ENCODE data around the gene SLC19A1.
"Not testable (repeated sequence)": the region's sequence is repeated elsewhere in the genome, so short reads cannot be mapped to it uniquely, and the experiment has no call there.

Gene SLC19A1

GRCh38 chr21:45576838-45577737, 34.8 kb upstream of the SLC19A1 start:
- DNase-seq (ENCODE audit: low read depth), result no peak

- no peak for DNase-seq (ENCODE audit: low read depth)
Observed at GRCh38 chr21:45575993-45576837, 34.0 kb upstream of the SLC19A1 start.

DNA sequence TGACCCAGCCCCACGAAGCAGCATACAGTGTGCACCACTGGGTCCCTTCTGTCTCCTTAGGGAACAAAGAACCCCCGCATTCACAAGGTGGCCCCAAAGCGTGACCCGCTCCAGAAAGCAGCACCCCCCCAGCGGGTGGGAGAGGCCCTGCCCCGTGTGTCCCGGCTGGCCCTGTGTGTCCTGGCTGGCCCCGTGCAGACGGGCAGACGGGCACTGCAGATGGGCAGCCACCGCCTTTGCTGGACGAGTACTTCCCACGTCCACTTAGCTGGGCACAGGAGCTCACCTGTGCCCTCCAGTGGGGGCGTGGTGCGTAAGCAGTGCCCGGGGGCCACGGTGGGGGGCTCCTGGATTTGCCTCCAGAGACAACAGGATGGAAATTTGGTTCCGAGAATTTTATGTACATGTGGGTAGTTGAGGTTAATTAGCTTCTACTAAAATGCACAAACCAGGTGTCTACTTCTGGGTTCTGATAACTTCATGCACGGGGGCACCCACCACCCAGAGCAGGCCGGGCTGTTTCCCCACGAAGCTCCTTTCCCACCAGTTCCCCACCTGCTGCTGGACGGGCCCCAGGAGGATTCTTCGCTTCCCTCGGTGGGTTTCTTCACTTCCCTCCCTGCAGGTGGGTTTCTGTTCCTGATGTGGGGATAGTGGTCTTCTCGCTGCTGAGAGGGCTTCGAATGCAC, 33.2 kb upstream of the SLC19A1 start:
- no peak for DNase-seq (ENCODE audit: low read depth)

DNA sequence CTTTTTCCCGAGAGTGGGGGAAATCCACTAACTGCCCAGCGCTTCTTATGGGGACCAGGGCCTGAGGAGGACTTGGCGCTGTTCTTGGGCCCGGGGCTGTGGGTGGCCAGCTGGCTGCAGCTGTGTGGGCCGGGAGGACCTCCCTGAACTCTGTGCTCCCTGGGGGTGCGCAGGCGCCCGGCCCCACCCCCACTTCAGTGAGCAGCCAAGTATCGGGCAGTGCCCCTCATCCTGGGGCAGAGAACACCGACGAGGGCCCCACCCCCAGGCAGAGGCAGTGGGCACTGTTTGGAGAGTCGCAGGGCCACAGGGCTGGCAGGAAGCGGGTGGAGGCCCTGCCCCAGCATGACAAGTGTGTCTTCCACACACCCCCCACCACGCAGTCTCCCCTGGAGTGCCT, 32.5 kb upstream of the SLC19A1 start:
- no peak for DNase-seq (ENCODE audit: low read depth)

- no peak for DNase-seq (ENCODE audit: low read depth)
Observed at GRCh38 chr21:45574081-45574501, 31.9 kb upstream of the SLC19A1 start.

DNA sequence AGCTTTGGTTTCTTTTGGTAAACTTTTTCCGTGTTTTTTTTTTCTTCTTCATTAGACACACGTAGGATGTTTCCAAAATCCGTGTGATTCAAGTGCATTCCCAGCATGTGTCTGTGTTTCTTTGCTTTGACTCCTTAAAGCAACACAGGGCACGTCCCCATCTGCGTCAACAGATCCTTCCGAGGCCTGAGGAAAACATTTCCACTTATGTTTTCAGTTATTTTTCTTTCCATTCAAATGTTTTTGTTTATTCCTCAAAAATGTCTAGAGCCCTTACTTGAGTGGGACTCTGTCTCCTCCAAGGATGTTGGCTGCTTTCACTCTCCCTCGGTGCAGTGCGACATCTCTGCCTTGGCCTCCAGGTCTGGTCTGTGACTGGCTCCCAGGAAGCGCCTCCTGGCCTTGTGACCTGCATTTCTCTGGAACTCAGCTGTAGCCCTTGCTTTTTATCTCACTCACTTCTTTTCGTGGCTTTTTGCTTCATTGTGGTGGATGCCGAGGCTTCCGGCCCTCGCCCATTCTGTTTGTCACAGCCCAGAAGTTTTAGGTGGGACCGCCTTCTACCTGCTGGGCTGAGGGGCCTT, 31.3 kb upstream of the SLC19A1 start:
- no peak for DNase-seq (ENCODE audit: low read depth)

DNA sequence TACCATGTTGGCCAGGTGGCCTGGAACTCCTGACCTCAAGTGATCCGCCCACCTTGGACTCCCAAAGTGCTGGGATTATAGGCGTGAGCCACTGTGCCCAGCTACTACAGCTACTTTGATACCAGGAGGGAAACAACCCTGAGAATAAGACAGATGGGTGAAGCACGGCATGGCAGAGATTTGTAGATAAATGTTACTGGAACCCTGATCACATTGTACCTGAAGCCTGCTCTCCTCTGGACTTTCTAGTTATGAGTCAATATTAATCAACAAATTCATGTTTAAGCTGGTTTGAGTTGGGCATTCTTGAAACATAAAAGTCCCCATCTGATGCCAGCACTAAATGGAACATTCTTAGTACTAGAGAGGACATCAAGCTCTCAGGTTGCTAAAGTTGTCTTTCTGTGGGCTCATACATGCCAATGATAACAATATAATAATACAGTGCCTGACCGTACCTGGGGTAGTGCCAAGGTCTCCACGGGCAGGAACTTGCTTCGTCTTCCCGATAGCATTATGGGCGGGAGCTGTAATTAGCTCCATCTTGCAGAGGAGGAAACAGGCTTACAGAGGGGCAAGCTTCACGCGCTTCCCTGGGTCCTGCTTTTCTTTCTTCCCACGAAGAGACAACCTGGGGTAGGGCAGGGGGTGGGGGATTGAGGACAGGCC, 30.7 kb upstream of the SLC19A1 start:
- no peak for DNase-seq (ENCODE audit: low read depth)

DNA sequence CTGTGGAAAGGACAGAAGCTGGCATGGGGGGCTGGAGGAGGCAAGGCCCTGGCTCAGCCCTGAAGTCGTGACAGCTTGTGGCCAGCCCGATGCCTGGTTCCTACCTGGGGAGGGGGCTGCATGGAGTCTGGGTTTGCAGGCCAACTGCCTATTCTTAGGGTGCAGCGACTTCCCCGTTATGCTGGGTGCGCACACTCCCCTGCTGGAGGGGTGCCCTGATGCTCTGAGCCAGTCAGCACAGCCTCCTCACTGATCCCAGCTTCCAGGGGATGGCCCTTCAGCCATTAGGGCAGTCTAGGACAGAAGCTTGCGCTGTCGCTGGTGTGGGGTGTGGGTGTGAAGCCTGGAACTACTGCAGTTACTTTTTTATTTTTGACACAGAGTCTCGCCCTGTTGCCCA, 30.0 kb upstream of the SLC19A1 start:
- DNase-seq (ENCODE audit: low read depth), result no peak

DNA sequence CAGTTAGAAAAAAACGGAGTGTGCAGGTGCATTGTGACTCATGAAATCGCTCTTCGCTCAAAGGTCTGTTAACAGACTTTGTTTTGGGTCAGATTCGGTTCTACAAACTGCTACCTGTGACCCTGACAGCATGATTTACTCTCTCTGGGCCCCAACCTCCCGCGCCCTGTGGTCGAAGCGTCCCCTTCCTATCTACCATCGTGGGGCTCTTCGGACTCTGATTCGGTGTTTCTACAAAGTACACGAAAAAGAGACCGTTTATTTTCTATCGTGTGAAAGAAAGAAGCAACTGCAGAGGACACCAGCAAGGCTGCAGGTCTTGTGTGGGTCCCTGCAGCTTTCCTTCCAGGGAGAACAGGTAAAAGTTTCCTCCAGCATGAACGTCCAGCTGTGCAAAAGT, 29.4 kb upstream of the SLC19A1 start:
- no peak for DNase-seq (ENCODE audit: low read depth)

DNA sequence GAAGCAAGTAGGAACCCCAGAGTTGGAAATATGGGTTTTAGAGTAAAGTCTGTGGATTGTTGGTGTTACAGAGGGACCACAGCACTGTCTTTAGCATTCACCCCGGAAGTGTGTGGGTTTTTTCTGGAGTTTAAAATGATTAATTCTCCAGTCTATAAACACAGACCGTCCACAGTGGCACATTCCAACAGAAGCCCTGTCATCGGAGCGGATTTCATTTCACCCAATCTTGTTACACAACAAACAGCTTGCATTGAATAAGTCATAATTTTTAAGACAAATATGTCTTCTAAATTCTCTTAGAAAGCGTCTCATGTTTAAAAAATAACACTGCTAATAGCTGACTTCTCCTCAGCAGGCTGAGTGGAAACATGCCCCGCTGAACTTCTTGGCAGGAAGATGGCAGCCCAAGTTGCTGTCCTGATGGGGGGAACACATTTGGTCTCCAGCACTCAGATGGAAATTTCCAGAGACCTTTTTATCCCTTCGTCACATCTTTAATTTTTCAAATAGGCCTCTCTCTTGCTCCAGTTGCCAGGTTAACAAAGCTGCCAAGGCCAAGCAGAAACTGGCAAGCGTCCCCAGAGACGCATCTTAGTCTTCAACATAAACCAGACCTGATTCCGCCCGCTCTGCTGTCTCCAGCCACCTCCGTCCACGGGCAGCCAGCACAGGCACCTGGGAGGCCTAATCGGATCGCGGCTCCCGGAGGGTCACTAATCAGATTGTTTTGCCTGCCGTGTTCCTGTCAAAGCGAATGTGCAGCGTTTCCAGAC, 28.8 kb upstream of the SLC19A1 start:
- DNase-seq (ENCODE audit: low read depth), result no peak

- DNase-seq (ENCODE audit: low read depth), result no peak
Observed at GRCh38 chr21:45570071-45570470, 27.8 kb upstream of the SLC19A1 start.

- no peak for DNase-seq (ENCODE audit: low read depth)
Observed at GRCh38 chr21:45568383-45568782, 26.1 kb upstream of the SLC19A1 start.

GRCh38 chr21:45564137-45564536, 21.9 kb upstream of the SLC19A1 start:
- not testable (repeated sequence) for DNase-seq (ENCODE audit: low read depth)

DNA sequence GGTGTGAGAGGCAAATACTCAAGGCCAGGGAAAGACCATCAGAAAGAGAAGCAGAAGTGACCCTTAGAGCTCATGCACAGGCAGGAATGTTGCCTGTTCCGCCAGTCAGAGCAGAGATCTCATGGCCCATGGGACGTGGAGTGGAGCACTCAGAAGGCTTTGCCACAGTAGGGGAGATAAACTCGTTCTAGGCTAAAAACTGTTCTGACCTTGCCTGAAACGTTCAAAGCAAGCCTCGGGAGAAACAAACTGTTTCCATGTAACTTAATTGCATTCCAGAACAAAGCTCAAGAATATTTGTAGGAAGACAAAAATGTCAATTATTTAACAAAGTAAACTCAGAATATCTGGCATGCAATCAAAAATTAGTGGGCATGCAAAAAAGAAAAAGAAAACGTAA, 20.7 kb upstream of the SLC19A1 start:
- DNase-seq (ENCODE audit: low read depth), result no peak

- no peak for DNase-seq (ENCODE audit: low read depth)
Observed at GRCh38 chr21:45562402-45562801, 20.2 kb upstream of the SLC19A1 start.

- DNase-seq (ENCODE audit: low read depth), result not testable (repeated sequence)
Observed at GRCh38 chr21:45561241-45561640, 19.0 kb upstream of the SLC19A1 start.

DNA sequence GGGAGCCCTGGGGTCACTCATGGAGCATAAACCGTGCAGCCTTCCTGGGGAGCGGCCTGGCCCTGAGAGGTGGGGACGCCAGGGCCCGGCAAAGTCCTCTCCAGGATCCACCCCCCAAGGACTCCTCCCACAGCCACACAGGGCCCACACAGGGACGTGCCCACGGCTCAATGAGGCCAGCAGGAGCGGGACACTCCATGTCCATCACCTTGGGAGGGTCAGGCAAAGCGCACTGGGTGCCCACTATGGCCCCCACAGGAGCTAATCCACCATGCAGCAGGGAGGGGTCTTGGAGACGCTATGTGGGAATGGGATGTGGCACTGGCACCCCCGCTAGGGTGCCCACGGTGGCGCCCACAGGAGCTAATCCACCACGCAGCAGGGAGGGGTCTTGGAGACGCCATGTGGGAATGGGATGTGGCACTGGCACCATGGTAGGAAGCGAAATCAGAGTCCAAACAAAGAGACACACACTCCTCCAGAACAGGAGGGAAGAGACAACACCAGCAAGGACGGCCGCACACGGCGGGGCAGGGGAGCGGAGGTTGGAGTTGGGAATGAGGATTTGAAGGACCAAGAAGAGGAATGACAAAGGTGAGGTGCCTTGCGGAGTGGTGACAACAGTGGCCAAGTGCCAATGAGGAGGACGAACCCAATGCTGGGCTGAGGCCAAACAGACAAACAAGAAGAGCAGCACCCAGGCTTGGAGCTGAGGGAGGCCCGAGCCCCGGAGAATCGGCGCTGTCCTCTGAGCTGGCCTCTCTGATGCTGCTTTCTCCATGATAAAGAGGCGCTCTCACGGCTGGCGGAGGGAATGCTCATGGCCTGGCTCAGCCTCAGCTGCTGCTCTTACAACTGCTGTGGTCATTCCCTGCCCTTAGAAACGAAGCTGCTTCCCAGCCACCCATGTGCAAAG, 18.1 kb upstream of the SLC19A1 start:
- no peak for DNase-seq (ENCODE audit: low read depth)

- no peak for DNase-seq (ENCODE audit: low read depth)
Observed at GRCh38 chr21:45559216-45560105, 17.2 kb upstream of the SLC19A1 start.
